ENCODE measurements around the gene ACAA1.

DNA sequence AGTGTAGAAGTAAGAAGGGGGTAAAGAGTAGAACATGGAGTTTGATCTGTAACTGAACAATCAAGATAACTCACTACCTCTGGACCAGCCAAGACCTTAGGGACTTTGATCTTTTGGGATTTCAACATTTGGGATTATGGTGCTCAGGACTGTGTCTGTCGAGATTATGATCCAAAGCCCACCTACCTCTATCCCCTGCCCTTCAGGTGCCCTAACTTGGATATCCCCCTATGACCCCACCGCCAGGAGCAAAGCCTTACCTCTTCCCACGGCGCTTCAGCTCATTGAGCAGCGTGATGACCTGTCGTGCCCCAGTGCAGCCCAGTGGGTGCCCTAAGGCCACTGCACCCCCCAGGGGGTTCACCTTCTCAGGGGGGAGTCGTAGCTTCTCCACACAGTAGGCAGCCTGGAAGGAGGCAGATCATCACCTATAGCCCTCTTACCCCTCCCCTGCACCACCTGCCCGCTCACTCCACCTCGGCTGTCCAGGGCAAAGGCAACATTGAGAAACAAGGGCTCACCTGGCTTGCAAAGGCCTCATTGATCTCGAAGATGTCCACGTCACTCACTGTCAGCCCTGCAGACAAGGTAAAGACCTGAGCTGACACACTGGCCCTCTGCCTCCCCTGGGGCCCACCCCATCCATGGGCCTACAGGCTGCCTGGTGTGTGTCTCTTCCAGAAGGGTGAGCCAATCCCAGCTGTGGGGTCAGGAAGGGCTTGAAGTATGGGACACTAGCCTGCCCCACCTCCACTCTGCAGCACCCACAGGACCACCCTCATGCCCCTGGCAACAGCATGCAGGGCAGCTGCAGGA is 11.4 kb downstream of the ACAA1 start:
- TF ChIP-seq, protein P1, sequence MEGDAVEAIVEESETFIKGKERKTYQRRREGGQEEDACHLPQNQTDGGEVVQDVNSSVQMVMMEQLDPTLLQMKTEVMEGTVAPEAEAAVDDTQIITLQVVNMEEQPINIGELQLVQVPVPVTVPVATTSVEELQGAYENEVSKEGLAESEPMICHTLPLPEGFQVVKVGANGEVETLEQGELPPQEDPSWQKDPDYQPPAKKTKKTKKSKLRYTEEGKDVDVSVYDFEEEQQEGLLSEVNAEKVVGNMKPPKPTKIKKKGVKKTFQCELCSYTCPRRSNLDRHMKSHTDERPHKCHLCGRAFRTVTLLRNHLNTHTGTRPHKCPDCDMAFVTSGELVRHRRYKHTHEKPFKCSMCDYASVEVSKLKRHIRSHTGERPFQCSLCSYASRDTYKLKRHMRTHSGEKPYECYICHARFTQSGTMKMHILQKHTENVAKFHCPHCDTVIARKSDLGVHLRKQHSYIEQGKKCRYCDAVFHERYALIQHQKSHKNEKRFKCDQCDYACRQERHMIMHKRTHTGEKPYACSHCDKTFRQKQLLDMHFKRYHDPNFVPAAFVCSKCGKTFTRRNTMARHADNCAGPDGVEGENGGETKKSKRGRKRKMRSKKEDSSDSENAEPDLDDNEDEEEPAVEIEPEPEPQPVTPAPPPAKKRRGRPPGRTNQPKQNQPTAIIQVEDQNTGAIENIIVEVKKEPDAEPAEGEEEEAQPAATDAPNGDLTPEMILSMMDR (IDR thresholded peaks at IDR 0.05 in 2 of 3, conservative IDR thresholded peaks at IDR 0.05 in 1 of 3; ENCODE audit: borderline replicate concordance in 1 of 3, insufficient read depth in 1 of 3, low read depth in 2 of 3, low read length in 2 of 3) = no peak
- no peak for TF ChIP-seq EZH2 (IDR thresholded peaks at IDR 0.05)
- no peak for TF ChIP-seq POLR2AphosphoS5 (IDR thresholded peaks at IDR 0.05; ENCODE audit: low read depth, low read length)
- TF ChIP-seq, protein P2, sequence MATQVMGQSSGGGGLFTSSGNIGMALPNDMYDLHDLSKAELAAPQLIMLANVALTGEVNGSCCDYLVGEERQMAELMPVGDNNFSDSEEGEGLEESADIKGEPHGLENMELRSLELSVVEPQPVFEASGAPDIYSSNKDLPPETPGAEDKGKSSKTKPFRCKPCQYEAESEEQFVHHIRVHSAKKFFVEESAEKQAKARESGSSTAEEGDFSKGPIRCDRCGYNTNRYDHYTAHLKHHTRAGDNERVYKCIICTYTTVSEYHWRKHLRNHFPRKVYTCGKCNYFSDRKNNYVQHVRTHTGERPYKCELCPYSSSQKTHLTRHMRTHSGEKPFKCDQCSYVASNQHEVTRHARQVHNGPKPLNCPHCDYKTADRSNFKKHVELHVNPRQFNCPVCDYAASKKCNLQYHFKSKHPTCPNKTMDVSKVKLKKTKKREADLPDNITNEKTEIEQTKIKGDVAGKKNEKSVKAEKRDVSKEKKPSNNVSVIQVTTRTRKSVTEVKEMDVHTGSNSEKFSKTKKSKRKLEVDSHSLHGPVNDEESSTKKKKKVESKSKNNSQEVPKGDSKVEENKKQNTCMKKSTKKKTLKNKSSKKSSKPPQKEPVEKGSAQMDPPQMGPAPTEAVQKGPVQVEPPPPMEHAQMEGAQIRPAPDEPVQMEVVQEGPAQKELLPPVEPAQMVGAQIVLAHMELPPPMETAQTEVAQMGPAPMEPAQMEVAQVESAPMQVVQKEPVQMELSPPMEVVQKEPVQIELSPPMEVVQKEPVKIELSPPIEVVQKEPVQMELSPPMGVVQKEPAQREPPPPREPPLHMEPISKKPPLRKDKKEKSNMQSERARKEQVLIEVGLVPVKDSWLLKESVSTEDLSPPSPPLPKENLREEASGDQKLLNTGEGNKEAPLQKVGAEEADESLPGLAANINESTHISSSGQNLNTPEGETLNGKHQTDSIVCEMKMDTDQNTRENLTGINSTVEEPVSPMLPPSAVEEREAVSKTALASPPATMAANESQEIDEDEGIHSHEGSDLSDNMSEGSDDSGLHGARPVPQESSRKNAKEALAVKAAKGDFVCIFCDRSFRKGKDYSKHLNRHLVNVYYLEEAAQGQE (IDR thresholded peaks at IDR 0.05; ENCODE audit: low read depth) = no peak
- TF ChIP-seq POLR2A (IDR thresholded peaks at IDR 0.05; ENCODE audit: borderline replicate concordance, extremely low read depth, insufficient read depth, insufficient read length) = no peak
- no peak for TF ChIP-seq EGR1 (IDR thresholded peaks at IDR 0.05; ENCODE audit: low read depth)
- no peak for TF ChIP-seq CEBPB (IDR thresholded peaks at IDR 0.05; ENCODE audit: low read depth)
- TF ChIP-seq, protein P3, sequence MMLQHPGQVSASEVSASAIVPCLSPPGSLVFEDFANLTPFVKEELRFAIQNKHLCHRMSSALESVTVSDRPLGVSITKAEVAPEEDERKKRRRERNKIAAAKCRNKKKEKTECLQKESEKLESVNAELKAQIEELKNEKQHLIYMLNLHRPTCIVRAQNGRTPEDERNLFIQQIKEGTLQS (IDR thresholded peaks at IDR 0.05) = no peak
